ENCODE data around the gene HEBP1. TPM values are rescaled to one million over a fixed set of nuclear protein-coding genes. Genes with fewer than 3 reads are reported as not detected.
"Not testable (repeated sequence)": the region's sequence is repeated elsewhere in the genome, so short reads cannot be mapped to it uniquely, and the experiment has no call there.

Gene HEBP1
- total and polyA plus RNA-seq, 3 experiments from 2014 or later, result 13.6 to 16.6 (median 14.9) TPM

DNA sequence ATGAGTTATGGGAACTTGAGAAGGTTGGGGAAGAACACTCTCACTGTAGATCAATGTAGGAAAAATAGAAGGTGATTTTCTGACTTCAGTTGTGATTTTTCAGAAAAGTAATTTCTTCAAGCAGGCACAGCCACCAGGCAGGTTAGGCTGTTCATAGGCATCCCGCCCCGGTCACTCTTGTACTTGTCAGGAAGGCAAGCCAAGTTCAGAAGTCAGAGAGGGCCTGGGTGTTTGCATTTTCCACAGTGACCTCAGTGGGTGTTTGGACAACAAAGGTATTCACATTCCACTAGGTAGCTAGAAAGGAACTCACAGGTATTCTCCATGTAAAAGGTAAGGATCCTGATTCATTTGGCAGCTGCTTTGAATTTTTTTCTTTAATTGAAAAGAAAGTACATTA lies 41.2 kb upstream of the HEBP1 start:
- H3K27ac ChIP-seq (ENCODE audit: low read depth, low read length), result no peak overlapping the region
- peaks cover 7 to 16% (median 15%) of the 10 kb centered on the region in 3 donors for H3K4me1 Mint-ChIP-seq
- H3K4me1 ChIP-seq (ENCODE audit: insufficient read depth, low read length), result peaks cover 5% of the 10 kb centered on the region
- no peak overlapping the region for H3K27ac Mint-ChIP-seq
- H3K9me3 Mint-ChIP-seq, result no peaks in the 10 kb centered on the region
- no peak for DNase-seq
- no peaks in the 10 kb centered on the region for H3K27me3 ChIP-seq (ENCODE audit: insufficient read depth, low read length, poor library complexity, severe bottlenecking)
- peaks cover 0 to 1% (median 0%) of the 10 kb centered on the region in 3 donors for H3K36me3 Mint-ChIP-seq
- ChIA-PET POLR2A (no interaction called here), CTCF (no interaction called here)
- H3K27me3 Mint-ChIP-seq, result peaks cover 7 to 10% of the 10 kb centered on the region in 2 donors
- H3K36me3 ChIP-seq (ENCODE audit: insufficient read depth, low read length), result no peaks in the 10 kb centered on the region
- no peak overlapping the region for H3K4me3 ChIP-seq (ENCODE audit: low read length)
- H3K9me3 ChIP-seq (ENCODE audit: low read length), result no peaks in the 10 kb centered on the region
- H3K4me3 Mint-ChIP-seq, result peak overlapping the region in 1 of 7 donors; percentile 55

DNA sequence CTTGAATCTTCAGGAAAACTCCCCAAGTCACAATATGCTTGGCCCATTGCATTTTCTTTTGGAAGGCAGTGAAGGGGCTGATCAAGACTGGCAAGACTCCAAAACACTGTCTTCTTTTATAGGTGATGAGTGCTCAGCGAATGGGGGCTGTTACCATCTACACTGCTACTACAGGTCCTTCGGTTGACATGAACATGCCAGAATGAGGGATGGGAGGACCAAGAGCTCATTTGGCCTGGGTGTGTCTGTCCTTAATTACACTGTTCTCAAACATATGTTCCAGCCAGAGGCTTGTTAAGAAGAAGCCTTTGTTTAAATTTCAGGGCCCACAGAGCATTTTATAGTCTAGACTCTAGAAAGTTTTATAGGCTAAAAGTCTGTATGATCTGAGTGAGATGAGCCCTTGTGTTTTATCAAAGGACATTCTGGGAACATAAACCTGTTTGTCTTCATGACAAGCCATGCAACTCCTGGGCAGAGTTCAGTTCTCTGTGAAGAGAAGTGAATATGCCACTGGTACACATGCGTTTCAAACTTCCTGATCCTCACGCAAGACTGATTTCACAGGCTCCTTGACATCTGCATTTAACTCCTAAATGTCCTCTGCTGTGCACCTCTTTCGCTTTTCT lies 39.4 kb upstream of the HEBP1 start:
- ChIA-PET CTCF (interaction anchor here (0.9 kb wide), 1 partner anchor 9 kb away, joined by 3 read pairs; no protein-coding TSS in a partner anchor), POLR2A (no interaction called here)
- Mint-ChIP-seq H3K4me3 (no peak overlapping the region), H3K4me1 (peaks cover 0 to 6% (median 2%) of the 10 kb centered on the region in 3 donors), H3K9me3 (no peaks in the 10 kb centered on the region), H3K27ac (no peak overlapping the region), H3K36me3 (peaks cover 0 to 1% (median 0%) of the 10 kb centered on the region in 3 donors), H3K27me3 (peaks cover 7 to 12% of the 10 kb centered on the region in 2 donors)
- DNase-seq, result no peak
- Histone ChIP-seq H3K36me3 (ENCODE audit: insufficient read depth, low read length) (no peaks in the 10 kb centered on the region), H3K27ac (ENCODE audit: low read depth, low read length) (no peak overlapping the region), H3K9me3 (ENCODE audit: low read length) (no peaks in the 10 kb centered on the region), H3K27me3 (ENCODE audit: insufficient read depth, low read length, poor library complexity, severe bottlenecking) (no peaks in the 10 kb centered on the region), H3K4me1 (ENCODE audit: insufficient read depth, low read length) (no peaks in the 10 kb centered on the region), H3K4me3 (ENCODE audit: low read length) (no peak overlapping the region)

DNA sequence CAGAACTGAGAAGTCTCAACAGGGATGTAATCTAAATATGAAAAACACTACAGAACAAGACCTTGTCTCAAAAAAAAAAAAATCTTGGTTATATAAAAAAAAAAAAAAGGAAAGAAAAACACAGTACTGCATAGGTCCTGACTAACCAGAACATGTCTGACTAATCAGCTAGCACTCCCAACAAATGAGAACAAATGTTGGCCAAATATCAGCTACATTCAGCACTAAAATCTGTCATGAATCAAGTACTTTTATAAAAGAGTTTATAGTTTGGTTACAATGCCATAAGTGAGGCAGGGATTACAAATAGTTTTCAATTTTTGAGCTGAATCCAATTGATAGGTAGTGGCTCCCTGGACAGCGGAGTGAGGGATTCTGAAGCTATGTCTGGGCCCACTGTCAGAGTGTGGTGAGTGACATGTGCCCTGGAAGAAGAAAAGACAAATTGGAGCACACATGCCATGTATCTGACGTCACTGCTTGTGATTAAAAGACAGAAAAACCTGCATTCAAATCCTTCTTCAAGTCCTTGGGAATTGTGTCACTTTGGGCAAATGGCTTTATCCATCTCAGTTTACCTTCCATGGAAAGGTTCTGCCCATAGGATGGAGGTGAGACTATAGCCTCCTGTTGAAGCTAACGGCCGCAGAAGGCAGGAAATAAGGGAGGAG lies 38.6 kb upstream of the HEBP1 start:
- H3K36me3 Mint-ChIP-seq, result no peaks in the 10 kb centered on the region
- peaks cover 7 to 12% of the 10 kb centered on the region in 2 donors for H3K27me3 Mint-ChIP-seq
- no peak overlapping the region for H3K27ac ChIP-seq (ENCODE audit: low read depth, low read length)
- ChIA-PET CTCF (interaction anchor here (0.9 kb wide), 1 partner anchor 9 kb away, joined by 3 read pairs; no protein-coding TSS in a partner anchor), POLR2A (no interaction called here)
- H3K27ac Mint-ChIP-seq, result no peak overlapping the region
- no peaks in the 10 kb centered on the region for H3K4me1 Mint-ChIP-seq
- no peaks in the 10 kb centered on the region for H3K27me3 ChIP-seq (ENCODE audit: insufficient read depth, low read length, poor library complexity, severe bottlenecking)
- no peak overlapping the region for H3K4me3 ChIP-seq (ENCODE audit: low read length)
- H3K4me3 Mint-ChIP-seq, result peak overlapping the region in 1 of 7 donors; percentile 61
- no peaks in the 10 kb centered on the region for H3K9me3 Mint-ChIP-seq
- no peaks in the 10 kb centered on the region for H3K36me3 ChIP-seq (ENCODE audit: insufficient read depth, low read length)
- DNase-seq, result no peak
- no peaks in the 10 kb centered on the region for H3K4me1 ChIP-seq (ENCODE audit: insufficient read depth, low read length)
- no peaks in the 10 kb centered on the region for H3K9me3 ChIP-seq (ENCODE audit: low read length)

DNA sequence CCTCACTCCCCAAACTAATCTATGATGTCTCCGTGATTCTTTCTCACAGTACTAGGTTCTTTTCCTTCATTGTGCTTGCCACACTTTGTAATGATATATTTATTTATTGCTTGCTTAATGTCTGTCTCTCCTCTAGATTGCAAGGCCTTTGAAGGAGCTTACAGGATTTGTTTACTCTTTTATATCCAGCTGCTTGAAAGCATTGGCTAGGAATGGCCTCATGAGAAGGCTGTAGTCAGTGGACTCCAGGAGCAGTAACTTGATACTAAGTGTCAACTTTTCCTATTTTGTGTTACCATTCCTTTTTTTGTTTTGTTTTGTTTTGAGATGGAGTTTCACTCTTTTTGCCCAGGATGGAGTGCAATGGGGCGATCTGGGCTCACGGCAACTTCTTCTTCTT lies 36.8 kb upstream of the HEBP1 start:
- Mint-ChIP-seq H3K4me3 (no peak overlapping the region), H3K4me1 (no peaks in the 10 kb centered on the region), H3K27me3 (peaks cover 0 to 12% of the 10 kb centered on the region in 2 donors), H3K36me3 (no peaks in the 10 kb centered on the region), H3K9me3 (no peaks in the 10 kb centered on the region), H3K27ac (no peak overlapping the region)
- Histone ChIP-seq H3K4me3 (ENCODE audit: low read length) (no peak overlapping the region), H3K9me3 (ENCODE audit: low read length) (no peaks in the 10 kb centered on the region), H3K4me1 (ENCODE audit: insufficient read depth, low read length) (no peaks in the 10 kb centered on the region), H3K36me3 (ENCODE audit: insufficient read depth, low read length) (no peaks in the 10 kb centered on the region), H3K27ac (ENCODE audit: low read depth, low read length) (no peak overlapping the region), H3K27me3 (ENCODE audit: insufficient read depth, low read length, poor library complexity, severe bottlenecking) (no peaks in the 10 kb centered on the region)
- no peak for DNase-seq
- ChIA-PET POLR2A (no interaction called here), CTCF (no interaction called here)

DNA sequence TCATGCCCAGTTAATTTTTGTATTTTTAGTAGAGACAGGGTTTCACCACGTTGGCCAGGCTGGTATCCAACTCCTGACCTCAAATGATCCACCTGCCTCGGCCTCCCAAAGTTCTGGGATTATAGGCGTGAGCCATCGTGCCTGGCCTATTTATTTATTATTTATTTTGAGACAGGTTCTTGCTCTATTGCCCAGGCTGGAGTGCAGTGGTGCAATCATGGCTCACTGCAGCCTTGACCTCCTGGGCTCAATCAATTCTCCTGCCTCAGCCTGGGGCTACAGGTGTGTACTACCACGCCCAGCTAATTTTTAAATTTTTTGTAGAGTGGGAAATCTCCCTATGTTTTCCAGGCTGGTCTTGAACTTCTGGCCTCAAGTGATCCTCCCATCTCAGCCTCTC lies 35.3 kb upstream of the HEBP1 start:
- H3K9me3 Mint-ChIP-seq; H3K36me3 Mint-ChIP-seq; H3K4me3 ChIP-seq (ENCODE audit: low read length); H3K4me1 ChIP-seq (ENCODE audit: insufficient read depth, low read length); H3K36me3 ChIP-seq (ENCODE audit: insufficient read depth, low read length); DNase-seq; POLR2A ChIA-PET; H3K27ac ChIP-seq (ENCODE audit: low read depth, low read length); H3K27me3 Mint-ChIP-seq; H3K4me3 Mint-ChIP-seq; H3K9me3 ChIP-seq (ENCODE audit: low read length); H3K4me1 Mint-ChIP-seq; H3K27ac Mint-ChIP-seq; H3K27me3 ChIP-seq (ENCODE audit: insufficient read depth, low read length, poor library complexity, severe bottlenecking): not testable (repeated sequence)
- CTCF ChIA-PET, result interaction anchor here (1.8 kb wide), 1 partner anchor 8 kb away, joined by 4 read pairs; no protein-coding TSS in a partner anchor

DNA sequence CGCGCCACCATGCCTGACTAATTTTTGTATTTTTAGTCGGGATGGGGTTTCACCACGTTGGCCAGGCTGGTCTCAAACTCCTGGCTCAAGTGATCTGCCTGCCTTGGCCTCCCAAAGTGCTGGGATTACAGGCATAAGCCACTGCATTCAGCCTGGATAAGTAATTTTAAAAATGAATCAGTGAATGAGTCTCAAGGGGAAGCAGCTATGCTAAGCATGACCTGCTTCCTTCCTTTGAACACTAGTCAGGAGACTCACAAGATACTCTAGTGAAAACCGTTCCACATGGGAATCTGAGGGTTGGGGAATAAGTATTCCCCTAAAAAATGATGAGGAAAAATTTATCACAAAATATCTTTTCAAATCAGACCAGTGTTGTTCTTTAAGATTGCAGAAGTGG lies 33.4 kb upstream of the HEBP1 start:
- no peak overlapping the region for H3K4me3 ChIP-seq (ENCODE audit: low read length)
- Mint-ChIP-seq H3K36me3 (no peaks in the 10 kb centered on the region), H3K9me3 (no peaks in the 10 kb centered on the region), H3K27me3 (peaks cover 6 to 8% of the 10 kb centered on the region in 2 donors), H3K4me1 (no peaks in the 10 kb centered on the region), H3K27ac (no peak overlapping the region), H3K4me3 (no peak overlapping the region)
- no peak for DNase-seq
- H3K27me3 ChIP-seq (ENCODE audit: insufficient read depth, low read length, poor library complexity, severe bottlenecking), result no peaks in the 10 kb centered on the region
- H3K36me3 ChIP-seq (ENCODE audit: insufficient read depth, low read length), result no peaks in the 10 kb centered on the region
- CTCF ChIA-PET, result interaction anchor here (1.8 kb wide), 1 partner anchor 10 kb away, joined by 4 read pairs; no protein-coding TSS in a partner anchor
- H3K27ac ChIP-seq (ENCODE audit: low read depth, low read length), result no peak overlapping the region
- POLR2A ChIA-PET, result no interaction called here
- no peaks in the 10 kb centered on the region for H3K4me1 ChIP-seq (ENCODE audit: insufficient read depth, low read length)
- H3K9me3 ChIP-seq (ENCODE audit: low read length), result no peaks in the 10 kb centered on the region

DNA sequence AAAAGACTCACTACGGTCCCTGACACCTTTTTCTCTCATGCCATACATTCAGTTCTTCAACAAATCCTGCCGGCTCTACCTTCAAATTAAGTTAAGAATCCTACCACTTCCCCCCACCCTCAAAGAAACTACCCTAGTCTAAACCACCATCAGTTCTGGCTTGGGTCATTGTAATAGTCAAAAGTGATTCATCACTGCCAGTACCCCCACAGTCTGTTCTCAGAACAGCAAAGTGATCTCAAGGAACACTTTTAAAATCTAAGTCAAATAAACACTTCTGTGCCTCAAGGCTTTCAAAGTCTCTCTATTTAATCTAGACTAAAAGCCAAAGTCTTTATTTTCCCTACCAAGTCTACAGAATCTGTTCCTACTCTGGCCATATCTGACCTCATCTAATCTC lies 32.1 kb upstream of the HEBP1 start:
- Histone ChIP-seq H3K36me3 (ENCODE audit: insufficient read depth, low read length) (no peaks in the 10 kb centered on the region), H3K27me3 (ENCODE audit: insufficient read depth, low read length, poor library complexity, severe bottlenecking) (no peaks in the 10 kb centered on the region), H3K27ac (ENCODE audit: low read depth, low read length) (no peak overlapping the region), H3K4me1 (ENCODE audit: insufficient read depth, low read length) (no peaks in the 10 kb centered on the region), H3K4me3 (ENCODE audit: low read length) (no peak overlapping the region), H3K9me3 (ENCODE audit: low read length) (no peaks in the 10 kb centered on the region)
- Mint-ChIP-seq H3K36me3 (no peaks in the 10 kb centered on the region), H3K27me3 (peaks cover 8 to 12% of the 10 kb centered on the region in 2 donors), H3K27ac (no peak overlapping the region), H3K4me3 (no peak overlapping the region), H3K4me1 (peaks cover 0 to under 1% (median 0%) of the 10 kb centered on the region in 3 donors), H3K9me3 (no peaks in the 10 kb centered on the region)
- ChIA-PET CTCF (no interaction called here), POLR2A (no interaction called here)
- no peak for DNase-seq

DNA sequence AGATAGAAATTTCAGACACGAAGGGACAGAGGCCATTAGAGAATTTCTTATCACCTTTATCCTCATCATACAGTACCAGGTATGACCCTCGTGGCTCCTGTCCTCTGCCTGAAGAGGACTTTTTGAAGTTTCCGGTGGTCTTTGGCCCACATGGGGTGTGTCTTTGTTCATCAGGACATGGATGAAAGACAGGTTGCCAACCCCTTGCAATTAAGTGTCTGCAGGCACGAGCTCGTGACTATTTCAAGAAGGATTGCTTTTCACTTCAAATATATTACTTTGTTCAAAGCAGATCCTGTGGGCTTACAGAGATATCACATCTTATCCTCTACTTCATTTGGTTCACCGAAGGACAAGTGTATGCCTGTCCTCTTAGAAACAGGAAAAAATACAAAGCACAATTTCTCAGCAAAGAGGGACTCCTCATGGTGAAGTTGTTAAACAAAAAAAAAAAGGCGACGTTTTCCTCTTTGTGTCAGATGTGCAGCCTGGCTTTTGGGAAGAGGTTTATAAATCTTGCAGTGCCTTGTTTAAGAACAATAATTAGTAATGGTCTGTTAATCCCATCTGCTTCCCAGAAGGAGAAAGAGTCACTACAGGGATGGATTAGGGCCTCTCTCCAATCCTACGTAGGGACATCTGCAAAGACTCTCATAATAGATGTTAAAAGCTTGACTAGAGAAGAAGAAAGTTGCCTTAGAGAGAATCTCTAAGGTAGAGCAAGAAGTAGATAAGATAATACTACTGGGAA lies 30.7 kb upstream of the HEBP1 start:
- H3K36me3 Mint-ChIP-seq, result no peaks in the 10 kb centered on the region
- no peak overlapping the region for H3K27ac Mint-ChIP-seq
- peaks cover 7 to 21% of the 10 kb centered on the region in 2 donors for H3K27me3 Mint-ChIP-seq
- CTCF ChIA-PET, result interaction anchor here (1.3 kb wide), 1 partner anchor 8 kb away, joined by 3 read pairs; no protein-coding TSS in a partner anchor
- no peaks in the 10 kb centered on the region for H3K9me3 ChIP-seq (ENCODE audit: low read length)
- no peaks in the 10 kb centered on the region for H3K9me3 Mint-ChIP-seq
- no peaks in the 10 kb centered on the region for H3K36me3 ChIP-seq (ENCODE audit: insufficient read depth, low read length)
- H3K27ac ChIP-seq (ENCODE audit: low read depth, low read length), result no peak overlapping the region
- H3K4me1 Mint-ChIP-seq, result peaks cover 0 to 2% (median 0%) of the 10 kb centered on the region in 3 donors
- POLR2A ChIA-PET, result no interaction called here
- no peak for DNase-seq
- H3K4me3 ChIP-seq (ENCODE audit: low read length), result no peak overlapping the region
- no peak overlapping the region for H3K4me3 Mint-ChIP-seq
- H3K27me3 ChIP-seq (ENCODE audit: insufficient read depth, low read length, poor library complexity, severe bottlenecking), result no peaks in the 10 kb centered on the region
- H3K4me1 ChIP-seq (ENCODE audit: insufficient read depth, low read length), result no peaks in the 10 kb centered on the region

Data from CD8-positive, alpha-beta memory T cell (primary cell).